H1 (cell line): Measurements from ENCODE around the gene LAMA4. TPM values are rescaled to one million over a fixed set of nuclear protein-coding genes. Genes with fewer than 3 reads are reported as not detected.

Experiments used
- CTCF ChIA-PET: fragments of 300-600 bp; sonication (Branson Sonifier 250); formaldehyde crosslinking; loops from one replicate; lab custom pipeline; 2021; ENCODE audit not compliant: partially characterized antibody; lab: Charles Lee
- POLR2A ChIA-PET: fragments of 300-600 bp; sonication (Branson Sonifier 250); formaldehyde crosslinking; loops from one replicate; lab custom pipeline; 2021; ENCODE audit warnings: inconsistent platforms; ENCODE audit not compliant: partially characterized antibody; lab: Charles Lee
- DNase-seq, 2 experiments: peaks; one replicate each; pipeline versions ENCODE4 v3.0.0 to v3.0.0-alpha.2; 2010 to 2022; ENCODE audit warnings: low spot score in 2 of 2, low read depth in 1 of 2, mixed read lengths in 1 of 2
- FAIRE-seq: peaks from 2 replicates; lab custom pipeline; 2011; peaks lifted over from hg19 to GRCh38; lab: Jason Lieb, UNC
- H2AFZ ChIP-seq: 2 replicates; pipeline ENCODE4 v1.8.1; 2012; ENCODE audit warnings: low read length, inconsistent platforms
- H2AK5ac ChIP-seq: 2 replicates; pipeline ENCODE4 v1.6.1; 2013; ENCODE audit warnings: low read depth, low read length
- H2BK120ac ChIP-seq: replicated peaks from 2 replicates; pipeline ENCODE3; 2013; ENCODE audit warnings: low read depth, low read length, inconsistent platforms
- H2BK12ac ChIP-seq: 2 replicates; pipeline ENCODE4 v1.6.1; 2013; ENCODE audit warnings: low read depth, low read length
- H2BK15ac ChIP-seq: 2 replicates; pipeline ENCODE4 v1.6.1; 2013; ENCODE audit warnings: low read length
- H2BK20ac ChIP-seq: 2 replicates; pipeline ENCODE4 v1.6.1; 2013; ENCODE audit warnings: low read length
- H2BK5ac ChIP-seq: 2 replicates; pipeline ENCODE4 v1.6.1; 2013; ENCODE audit warnings: low read depth, low read length
- H3K14ac ChIP-seq: 2 replicates; pipeline ENCODE4 v1.6.1; 2013; ENCODE audit warnings: inconsistent platforms; ENCODE audit not compliant: insufficient read length
- H3K18ac ChIP-seq: 2 replicates; pipeline ENCODE4 v1.6.1; 2013; ENCODE audit warnings: low read length; ENCODE audit errors: extremely low read depth
- H3K23ac ChIP-seq: 2 replicates; pipeline ENCODE4 v1.6.1; 2013; ENCODE audit warnings: inconsistent platforms; ENCODE audit not compliant: insufficient read length
- H3K23me2 ChIP-seq: 2 replicates; pipeline ENCODE4 v1.6.1; 2013; ENCODE audit warnings: low read depth, low read length
- H3K27ac ChIP-seq: 2 replicates; pipeline ENCODE4 v1.6.1; 2011; ENCODE audit warnings: low read depth, low read length, inconsistent platforms
- H3K27me3 ChIP-seq, 4 experiments: replicated peaks in 1 of 4; 1 replicate in 1 of 4; 2 replicates in 3 of 4; pipeline versions ENCODE4 v1.6.1 to v1.8.1; 2011 to 2013; ENCODE audit warnings: low read length in 3 of 4, mild to moderate bottlenecking in 3 of 4, inconsistent platforms in 2 of 4, mixed read lengths in 2 of 4, moderate library complexity in 1 of 4; ENCODE audit not compliant: control insufficient read depth in 3 of 4, insufficient read depth in 3 of 4; ENCODE audit errors: extremely low read depth in 1 of 4
- H3K36me3 ChIP-seq, 4 experiments: 2 replicates each; pipeline versions ENCODE4 v1.6.1 to v1.8.1; 2011 to 2013; ENCODE audit warnings: mild to moderate bottlenecking in 4 of 4, low read length in 3 of 4, moderate library complexity in 2 of 4, control low read depth in 1 of 4, inconsistent platforms in 1 of 4; ENCODE audit not compliant: insufficient read depth in 4 of 4, control insufficient read depth in 2 of 4
- H3K4ac ChIP-seq: replicated peaks from 2 replicates; pipeline ENCODE3; 2013; ENCODE audit warnings: low read length, low read depth, mixed read lengths, inconsistent platforms; ENCODE audit not compliant: insufficient read length
- H3K4me1 ChIP-seq, 4 experiments: replicated peaks in 1 of 4; 1 replicate in 1 of 4; 2 replicates in 3 of 4; pipeline versions ENCODE4 v1.6.1 to v1.8.1; 2011 to 2013; ENCODE audit warnings: low read length in 3 of 4, inconsistent platforms in 2 of 4, mixed read lengths in 1 of 4; ENCODE audit not compliant: insufficient read depth in 4 of 4, control insufficient read depth in 3 of 4
- H3K4me2 ChIP-seq, 2 experiments: 2 replicates each; pipeline versions ENCODE4 v1.6.1 to v1.8.1; 2011 to 2013; ENCODE audit warnings: low read depth in 2 of 2, low read length in 2 of 2, control low read depth in 1 of 2, inconsistent platforms in 1 of 2, mild to moderate bottlenecking in 1 of 2; ENCODE audit not compliant: insufficient read depth in 1 of 2
- H3K4me3 ChIP-seq, 4 experiments: fragments of 200-600, 300-600 bp in 1 of 4; sonication (generic), shearing (Covaris generic), sonication (Bioruptor Twin) in 1 of 4; 2 replicates each; pipeline versions ENCODE4 v1.5.1 to v1.8.1; 2011 to 2016; ENCODE audit warnings: low read length in 4 of 4, low read depth in 3 of 4, control low read depth in 2 of 4, inconsistent platforms in 2 of 4, mild to moderate bottlenecking in 2 of 4, mixed read lengths in 1 of 4, moderate library complexity in 1 of 4; ENCODE audit not compliant: insufficient read depth in 2 of 4; ENCODE audit errors: extremely low read depth in 1 of 4
- H3K56ac ChIP-seq: replicated peaks from 2 replicates; pipeline ENCODE3; 2013; ENCODE audit warnings: low read depth, mild to moderate bottlenecking, mixed read lengths, low read length, inconsistent platforms; ENCODE audit not compliant: insufficient read length
- H3K79me1 ChIP-seq: 2 replicates; pipeline ENCODE4 v1.6.1; 2013; ENCODE audit warnings: low read depth, low read length, control low read depth
- H3K79me2 ChIP-seq, 2 experiments: 2 replicates each; pipeline versions ENCODE4 v1.6.1 to v1.8.1; 2012 to 2013; ENCODE audit warnings: low read length in 2 of 2, mild to moderate bottlenecking in 2 of 2, inconsistent platforms in 1 of 2; ENCODE audit not compliant: insufficient read depth in 2 of 2, control insufficient read depth in 1 of 2
- H3K9ac ChIP-seq, 4 experiments: replicated peaks in 1 of 4; 1 replicate in 1 of 4; 2 replicates in 3 of 4; pipeline versions ENCODE4 v1.6.1 to v1.8.1; 2011 to 2013; ENCODE audit warnings: low read depth in 3 of 4, low read length in 3 of 4, control low read depth in 2 of 4, mild to moderate bottlenecking in 2 of 4, moderate library complexity in 2 of 4, inconsistent platforms in 1 of 4; ENCODE audit errors: extremely low read depth in 1 of 4
- H3K9me3 ChIP-seq, 2 experiments: 2 replicates each; pipeline versions ENCODE4 v1.6.1 to v1.8.1; 2012 to 2013; ENCODE audit warnings: mild to moderate bottlenecking in 2 of 2, moderate library complexity in 2 of 2, control low read depth in 1 of 2, inconsistent platforms in 1 of 2, low read depth in 1 of 2, low read length in 1 of 2, mixed read lengths in 1 of 2; ENCODE audit not compliant: insufficient read depth in 2 of 2
- H4K20me1 ChIP-seq, 2 experiments: replicated peaks in 1 of 2; 2 replicates each; pipeline versions ENCODE3 to v1.8.1; 2011 to 2013; ENCODE audit warnings: inconsistent platforms in 2 of 2, low read length in 2 of 2, mild to moderate bottlenecking in 1 of 2; ENCODE audit not compliant: insufficient read depth in 2 of 2, control insufficient read depth in 1 of 2
- H4K5ac ChIP-seq: 2 replicates; pipeline ENCODE4 v1.6.1; 2013; ENCODE audit warnings: low read length, low read depth, mixed read lengths, inconsistent platforms; ENCODE audit not compliant: insufficient read length
- H4K8ac ChIP-seq: 2 replicates; pipeline ENCODE4 v1.8.0; 2013; ENCODE audit warnings: mild to moderate bottlenecking, moderate library complexity, low read length, inconsistent platforms; ENCODE audit not compliant: insufficient read depth; ENCODE audit errors: extremely low read depth
- H4K91ac ChIP-seq: replicated peaks from 2 replicates; pipeline ENCODE3; 2013; ENCODE audit warnings: low read length, mixed read lengths, inconsistent platforms; ENCODE audit not compliant: insufficient read length
- ATF2 ChIP-seq: IDR thresholded peaks from 2 replicates; pipeline ENCODE4 v1.6.1; 2012; ENCODE audit warnings: low read length, inconsistent platforms
- BACH1 ChIP-seq: IDR thresholded peaks from 2 replicates; pipeline ENCODE4 v1.6.1; 2012; ENCODE audit warnings: low read length, improper control_type of control experiment
- CHD2 ChIP-seq: IDR thresholded peaks from 2 replicates; pipeline ENCODE4 v1.6.1; 2012; ENCODE audit warnings: low read length, improper control_type of control experiment
- EP300 ChIP-seq, 2 experiments: IDR thresholded peaks; 1 replicate in 1 of 2; 2 replicates in 1 of 2; pipeline ENCODE4 v1.6.1; 2011 to 2012; ENCODE audit warnings: low read depth in 2 of 2, low read length in 2 of 2, mild to moderate bottlenecking in 2 of 2, borderline replicate concordance in 1 of 2, inconsistent platforms in 1 of 2, moderate library complexity in 1 of 2
- HDAC2 ChIP-seq, 2 experiments: fragments of 300-600 bp in 1 of 2; sonication (generic) in 1 of 2; IDR thresholded peaks; 2 replicates each; pipeline ENCODE4 v1.6.1; 2011 to 2012; ENCODE audit warnings: low read depth in 2 of 2, low read length in 2 of 2, mild to moderate bottlenecking in 2 of 2, moderate library complexity in 2 of 2, borderline replicate concordance in 1 of 2, inconsistent platforms in 1 of 2
- JUN ChIP-seq: IDR thresholded peaks from 2 replicates; pipeline ENCODE4 v1.6.1; 2011; ENCODE audit warnings: low read depth, mild to moderate bottlenecking, improper control_type of control experiment, low read length
- NANOG ChIP-seq: IDR thresholded peaks from 2 replicates; pipeline ENCODE4 v1.6.1; 2011; ENCODE audit warnings: low read length, low read depth, mild to moderate bottlenecking, inconsistent platforms; ENCODE audit not compliant: insufficient read depth, poor library complexity, severe bottlenecking
- SUZ12 ChIP-seq: fragments of 200-600 bp; sonication (generic); IDR thresholded peaks from 2 replicates; pipeline ENCODE4 v1.6.1; 2012; ENCODE audit warnings: mild to moderate bottlenecking, inconsistent platforms, low read length, moderate library complexity, mixed read lengths
- TBP ChIP-seq: IDR thresholded peaks from 2 replicates; pipeline ENCODE4 v1.6.1; 2011; ENCODE audit warnings: low read depth, low read length, improper control_type of control experiment
- YY1 ChIP-seq: IDR thresholded peaks from 2 replicates; pipeline ENCODE4 v1.6.1; 2011; ENCODE audit warnings: low read depth, mild to moderate bottlenecking, low read length
- ZNF274 ChIP-seq: IDR thresholded peaks from 2 replicates; pipeline ENCODE4 v1.7.0; 2012; ENCODE audit warnings: low read length, borderline replicate concordance; ENCODE audit errors: extremely low read depth
- whole genome bisulfite sequencing, 2 experiments: shearing (Covaris generic) in 1 of 2; methylation state at CpG; one replicate each; pipeline versions ENCODE4 v1.1.6 to v1.1.7; 2013 to 2015; ENCODE audit warnings: low lambda C conversion rate in 2 of 2, mixed read lengths in 2 of 2, inconsistent platforms in 1 of 2, low coverage in 1 of 2, missing lambda C conversion rate in 1 of 2; ENCODE audit not compliant: insufficient replicate concordance in 2 of 2, insufficient coverage in 1 of 2, insufficient read length in 1 of 2; ENCODE audit errors: extremely low coverage in 1 of 2, missing lambda C conversion rate in 1 of 2; 5-methylcytosine and 5-hydroxymethylcytosine counted together
- polyA plus RNA-seq, 7 experiments: library from polyadenylated mRNA; depleted of rRNA in 3 of 7; stranded (reverse) in 5 of 7; unstranded in 2 of 7; fragments of >200 nt in 5 of 7; fragments of 200-250 nt in 2 of 7; gene quantifications; 1 replicate in 5 of 7; 2 replicates in 1 of 7; 4 replicates in 1 of 7; pipeline versions ENCODE4 v1.2.1 to v1.2.3, GENCODE V29; 2011 to 2013; ENCODE audit warnings: missing spikeins in 2 of 7, mixed read lengths in 2 of 7
- total RNA-seq: library from RNA; stranded (reverse); fragmentation: NEBNext Ultra II Directional; extraction: Animal tissue kit (Norgen Biotek cat#: 25700); gene quantifications from 2 replicates; pipeline ENCODE4 v1.2.1, GENCODE V29; 2021

The LAMA4 gene
- total and polyA plus RNA-seq, 2 of the 8 experiments (the other 6 are each of a cell fraction or from before 2014, with no cell fraction given), result 0.95 to 1.5 TPM

- H3K4me3 ChIP-seq, result no peak overlapping the region
- H4K5ac ChIP-seq, result no peak overlapping the region
- no peak overlapping the region for H3K4me2 ChIP-seq
- H2BK120ac ChIP-seq, result no peak overlapping the region
- no peaks in the 10 kb centered on the region for H3K79me1 ChIP-seq
- no peak overlapping the region for H3K23ac ChIP-seq
- no peaks in the 10 kb centered on the region for H3K79me2 ChIP-seq
- CTCF ChIA-PET, result no interaction called here
- H3K4ac ChIP-seq, result no peak overlapping the region
- H3K9me3 ChIP-seq, result no peaks in the 10 kb centered on the region
- 0 out of 2 replicates have a peak overlapping the region, but pooled peaks have one; percentile 48 for H2AFZ ChIP-seq
- no peak overlapping the region for H3K14ac ChIP-seq
- H3K27me3 ChIP-seq, result peaks cover 0 to 1% (median 0%) of the 10 kb centered on the region in 4 experiments; a peak in 1 of 7 replicates
- WGBS, 2 experiments, result 84% methylated on average over 12 of the region's 12 CpGs; no CpG with 5 or more reads in 1 of the 2 experiments
- H3K36me3 ChIP-seq, result no peaks in the 10 kb centered on the region
- H3K9ac ChIP-seq, result no peak overlapping the region
- H3K18ac ChIP-seq, result no peak overlapping the region
- no peak overlapping the region for H2AK5ac ChIP-seq
- no peak for FAIRE-seq
- no peak overlapping the region for H3K27ac ChIP-seq
- peak overlapping the region; percentile 42; the same call in 1 of the 2 replicates for H2BK12ac ChIP-seq
- H4K20me1 ChIP-seq, result no peaks in the 10 kb centered on the region
- H2BK20ac ChIP-seq, result no peak overlapping the region
- no peak overlapping the region for H4K8ac ChIP-seq
- no peak overlapping the region for H2BK15ac ChIP-seq
- no peak overlapping the region for H3K56ac ChIP-seq
- no peak overlapping the region for H2BK5ac ChIP-seq
- POLR2A ChIA-PET, result no interaction called here
- DNase-seq, result no peak
- H4K91ac ChIP-seq, result no peak overlapping the region
- no peaks in the 10 kb centered on the region for H3K23me2 ChIP-seq
- peaks cover 0 to 6% (median 2%) of the 10 kb centered on the region in 4 experiments; a peak in 3 of 7 replicates for H3K4me1 ChIP-seq
- TF ChIP-seq ZNF274 (no peak), YY1 (no peak), TBP (no peak), NANOG (no peak), BACH1 (no peak), ATF2 (no peak), JUN (no peak), EP300 (IDR thresholded peaks at IDR 0.05; ENCODE audit: borderline replicate concordance in 1 of 2, low read depth in 2 of 2, low read length in 2 of 2) (no peak), HDAC2 (IDR thresholded peaks at IDR 0.05; ENCODE audit: borderline replicate concordance in 1 of 2, low read depth in 2 of 2, low read length in 2 of 2) (no peak), SUZ12 (no peak), CHD2 (no peak)
Measured at GRCh38 chr6:112202639-112203341, 51.6 kb downstream of the LAMA4 start.
